GM18867 (cell line): ENCODE measurements around the gene BRSK1.

Source experiments
- ATAC-seq: cut with Tn5 transposase; IDR thresholded peaks from one replicate; pipeline ENCODE4 v1.9.1; 2021; ENCODE audit warnings: mild to moderate bottlenecking, moderate library complexity; ENCODE audit not compliant: unreplicated experiment

The BRSK1 gene

DNA sequence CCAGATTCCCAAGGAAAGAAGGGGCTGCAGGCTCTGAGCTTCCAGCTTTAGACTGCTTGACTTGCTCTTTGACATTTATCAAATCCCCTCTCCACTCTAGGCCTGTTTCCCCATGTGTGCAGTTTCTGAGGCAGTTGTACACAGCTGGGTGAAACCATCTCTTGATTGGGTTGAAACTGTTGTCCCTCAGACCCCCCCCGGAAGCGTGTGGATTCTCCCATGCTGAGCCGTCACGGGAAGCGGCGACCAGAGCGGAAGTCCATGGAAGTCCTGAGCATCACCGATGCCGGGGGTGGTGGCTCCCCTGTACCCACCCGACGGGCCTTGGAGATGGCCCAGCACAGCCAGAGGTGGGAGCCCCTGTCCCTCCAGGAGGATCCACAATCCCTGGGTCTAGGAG, 19.7 kb downstream of the BRSK1 start:
- no peak for ATAC-seq

DNA sequence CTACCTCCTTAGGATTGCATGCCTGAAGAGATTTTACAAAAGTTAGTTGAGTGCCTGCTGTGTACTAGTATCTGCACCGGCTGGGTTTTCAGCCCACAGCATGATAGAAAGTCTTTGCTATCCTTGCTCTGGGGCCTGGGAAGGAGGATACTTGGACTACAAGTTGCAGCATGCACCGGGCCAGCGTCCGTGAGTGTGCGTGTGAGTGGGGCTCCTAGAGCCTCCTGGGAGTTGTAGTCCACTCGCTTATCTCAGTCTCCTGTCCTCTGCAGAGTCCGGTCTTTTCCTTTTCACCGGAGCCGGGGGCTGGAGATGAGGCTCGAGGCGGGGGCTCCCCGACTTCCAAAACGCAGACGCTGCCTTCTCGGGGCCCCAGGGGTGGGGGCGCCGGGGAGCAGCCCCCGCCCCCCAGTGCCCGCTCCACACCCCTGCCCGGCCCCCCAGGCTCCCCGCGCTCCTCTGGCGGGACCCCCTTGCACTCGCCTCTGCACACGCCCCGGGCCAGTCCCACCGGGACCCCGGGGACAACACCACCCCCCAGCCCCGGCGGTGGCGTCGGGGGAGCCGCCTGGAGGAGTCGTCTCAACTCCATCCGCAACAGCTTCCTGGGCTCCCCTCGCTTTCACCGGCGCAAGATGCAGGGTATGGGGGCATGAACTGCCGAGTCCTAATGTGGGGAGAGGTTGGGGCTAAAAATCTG, 20.6 kb downstream of the BRSK1 start:
- ATAC-seq = no peak

DNA sequence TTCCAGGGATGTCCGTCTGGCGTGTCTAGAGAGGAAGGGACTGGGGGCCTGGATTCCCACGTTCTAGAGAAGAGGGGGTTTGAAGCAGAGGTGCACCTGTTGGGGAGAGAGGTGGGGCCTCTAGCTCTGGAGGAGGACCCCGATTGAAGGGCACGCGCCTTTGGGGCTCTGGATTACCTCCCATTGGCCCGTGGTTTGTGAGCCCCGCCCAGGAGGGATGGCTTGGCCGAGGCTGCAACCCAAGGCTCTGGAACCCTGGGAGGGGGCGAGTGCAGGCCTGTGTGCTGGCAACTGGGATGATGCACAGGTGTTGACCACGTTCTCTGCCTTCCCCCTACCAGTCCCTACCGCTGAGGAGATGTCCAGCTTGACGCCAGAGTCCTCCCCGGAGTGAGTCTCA, 21.2 kb downstream of the BRSK1 start:
- ATAC-seq = no peak

- no peak for ATAC-seq
These were observed 21.7 kb downstream of the BRSK1 start for GRCh38 chr19:55305491-55305890.

GRCh38 chr19:55305983-55306562, 22.3 kb downstream of the BRSK1 start:
- no peak for ATAC-seq

- no peak for ATAC-seq
These were observed 22.9 kb downstream of the BRSK1 start for GRCh38 chr19:55306712-55307111.

- peak; percentile 48 for ATAC-seq
These were observed 24.5 kb downstream of the BRSK1 start for GRCh38 chr19:55308281-55308680.

DNA sequence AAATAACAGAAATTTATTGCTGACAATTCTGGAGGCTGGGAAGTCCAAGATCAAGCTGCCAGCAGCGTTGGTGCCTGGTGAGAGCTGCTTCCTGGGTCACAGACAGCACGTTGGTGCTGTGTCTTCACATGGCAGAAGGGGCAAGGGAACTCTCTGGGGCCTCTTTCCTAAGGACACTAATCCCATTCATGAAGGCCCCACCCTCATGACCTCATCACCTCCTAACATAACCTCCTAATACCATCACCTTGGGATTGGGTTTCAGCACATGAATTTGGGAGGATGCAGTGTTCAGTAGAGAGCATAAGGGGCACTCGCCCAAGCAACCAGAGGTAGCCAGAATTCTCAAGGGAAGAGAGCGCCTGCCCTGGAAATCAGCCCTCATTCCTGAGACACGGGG, 25.7 kb downstream of the BRSK1 start:
- ATAC-seq = no peak

DNA sequence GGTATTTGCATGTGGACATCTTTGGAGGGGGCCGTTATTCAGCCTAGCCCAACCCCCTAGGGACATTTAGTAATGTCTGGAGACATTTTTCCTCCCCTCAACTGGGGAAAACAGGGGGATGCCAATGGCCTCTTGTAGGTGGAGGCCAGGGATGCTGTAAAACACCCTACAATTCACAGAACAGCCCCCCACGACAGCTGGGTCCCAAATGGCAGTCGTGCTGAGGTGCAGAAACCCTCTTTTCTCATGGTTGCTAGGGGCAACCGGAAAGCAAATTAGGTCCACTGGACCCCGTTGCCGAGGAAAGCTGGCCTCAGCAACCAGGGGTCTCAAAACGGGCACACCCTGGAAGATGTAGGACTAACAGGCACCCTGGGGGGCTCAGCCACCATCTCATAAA, 26.7 kb downstream of the BRSK1 start:
- ATAC-seq = no peak

- ATAC-seq = no peak
These were observed 27.6 kb downstream of the BRSK1 start for GRCh38 chr19:55311397-55311796.

- no peak for ATAC-seq
These were observed 28.0 kb downstream of the BRSK1 start for GRCh38 chr19:55311797-55312196.

- ATAC-seq = no peak
These were observed 29.1 kb downstream of the BRSK1 start for GRCh38 chr19:55312621-55313512.

GRCh38 chr19:55314396-55314795, 30.6 kb downstream of the BRSK1 start:
- no peak for ATAC-seq

DNA sequence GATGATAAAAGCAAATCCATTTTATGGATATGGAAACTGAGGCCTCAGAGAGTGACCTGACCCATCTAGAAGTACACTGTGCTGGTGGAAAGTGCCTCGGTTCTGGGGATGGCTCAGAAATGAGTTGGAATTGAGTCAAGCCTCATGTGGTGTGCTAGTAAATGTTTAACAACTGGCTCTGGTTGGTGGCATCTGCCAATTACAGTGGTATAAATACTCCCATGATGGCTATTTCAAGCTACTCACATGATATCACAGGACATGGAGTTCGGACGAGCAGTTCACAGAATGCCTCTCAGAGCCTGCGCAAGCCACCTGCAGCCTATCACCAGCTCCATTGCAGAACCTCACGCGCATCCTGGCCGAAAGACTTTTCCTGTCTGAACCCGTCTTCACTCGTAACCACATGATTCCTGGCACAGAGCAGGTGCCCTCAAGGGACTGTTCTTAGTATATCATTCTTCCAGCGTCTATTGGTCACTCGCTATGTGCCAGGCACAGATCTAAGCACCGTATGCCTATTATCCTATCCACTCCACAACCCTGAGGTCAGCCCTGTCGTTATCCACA, 32.2 kb downstream of the BRSK1 start:
- no peak for ATAC-seq

DNA sequence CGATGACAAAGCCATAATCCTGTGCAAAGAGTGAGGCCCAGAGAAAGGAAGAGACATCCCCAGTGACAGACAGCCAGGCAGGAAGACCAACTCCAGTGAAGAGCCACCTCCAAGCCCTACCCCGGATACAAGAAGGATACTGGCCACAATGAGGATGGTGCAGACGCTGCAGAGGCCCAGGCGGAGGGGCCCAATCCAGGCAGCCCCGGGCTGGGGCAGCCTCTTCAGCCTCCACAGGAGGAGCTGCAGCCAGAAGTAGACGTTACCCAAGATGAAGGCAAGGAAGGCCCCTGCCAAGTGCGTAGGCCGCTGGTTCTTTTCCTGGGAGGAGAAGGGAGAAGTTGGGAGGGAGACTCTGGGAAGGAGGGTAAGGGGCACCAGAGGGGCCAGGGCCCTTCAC, 32.8 kb downstream of the BRSK1 start:
- no peak for ATAC-seq

DNA sequence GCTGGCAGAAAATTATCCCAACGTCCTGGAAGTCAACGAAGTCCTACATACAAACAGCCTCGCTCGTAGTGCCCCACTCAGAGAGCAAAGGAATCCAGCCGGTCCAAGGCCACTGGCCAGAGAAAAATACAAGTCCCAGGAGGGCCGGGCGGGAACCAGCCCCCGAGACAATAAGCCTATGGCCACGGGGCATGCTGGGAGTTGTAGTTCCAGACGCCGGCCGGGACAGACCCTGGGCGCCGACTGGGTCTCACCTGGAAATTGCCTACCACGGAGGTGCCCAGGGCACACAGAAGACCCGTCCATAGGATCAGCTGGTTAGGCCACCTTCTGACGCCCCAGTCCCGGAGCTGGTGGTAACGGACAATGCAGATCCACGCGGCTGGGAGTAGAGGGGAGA, 36.0 kb downstream of the BRSK1 start:
- no peak for ATAC-seq

DNA sequence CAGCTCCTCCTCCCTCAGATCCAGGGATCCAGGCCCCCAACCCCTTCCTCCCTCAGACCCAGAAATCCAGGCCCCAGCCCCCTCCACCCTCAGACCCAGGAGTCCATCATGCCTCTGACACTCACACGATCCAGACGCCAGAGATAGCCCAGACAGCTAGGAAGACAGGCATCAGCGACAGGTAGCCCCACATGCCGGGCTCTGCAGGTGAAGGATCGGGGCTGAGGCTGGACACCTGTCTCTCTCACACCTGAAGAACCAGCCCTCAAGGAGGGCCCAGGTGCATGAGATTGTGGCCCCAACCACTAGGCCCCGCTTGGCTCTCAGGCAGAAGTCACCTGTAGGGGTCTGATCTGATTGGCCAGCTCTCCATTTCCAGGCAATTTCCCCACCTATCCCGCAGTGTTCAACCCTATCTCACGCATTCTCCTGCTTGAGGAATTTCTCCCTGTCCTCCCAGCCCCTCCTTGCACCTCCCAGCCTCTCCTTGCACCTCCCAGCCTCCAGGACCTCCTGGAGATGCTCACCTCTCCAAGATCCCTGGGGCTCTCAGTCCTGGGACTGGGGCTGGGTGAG, 37.1 kb downstream of the BRSK1 start:
- ATAC-seq = no peak

DNA sequence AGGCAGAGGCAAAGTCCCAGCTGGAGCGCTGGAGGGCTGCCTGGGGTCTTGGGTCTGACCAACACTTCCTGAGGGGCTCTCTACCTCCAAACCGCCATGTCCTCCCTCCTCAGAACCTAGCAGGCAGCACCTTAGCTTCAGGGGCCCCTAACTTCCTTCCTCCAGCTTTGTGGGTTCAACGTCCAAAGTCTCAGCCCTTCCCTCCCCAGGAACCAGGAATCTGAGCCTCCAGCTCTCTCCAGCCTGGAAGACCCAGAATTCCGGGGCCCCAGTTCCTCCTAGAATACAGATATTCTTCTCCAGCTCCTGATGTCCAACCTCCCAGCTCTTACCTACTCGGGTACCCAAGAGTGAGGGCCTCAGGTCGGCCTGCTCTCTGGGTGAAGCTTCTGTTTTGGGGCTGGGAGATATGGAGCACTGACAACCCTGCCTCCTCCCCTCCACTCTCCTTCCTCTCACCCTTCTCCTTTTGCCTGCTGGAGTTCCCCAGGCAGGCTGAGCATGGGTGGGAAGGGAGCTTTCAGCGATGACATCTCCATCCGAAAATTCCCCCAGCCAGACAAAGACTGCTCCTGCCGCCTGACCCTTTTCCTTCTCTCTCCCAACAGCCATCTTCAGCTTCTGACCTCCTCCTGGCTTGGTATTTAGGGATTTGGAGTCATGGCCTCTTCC, 37.8 kb downstream of the BRSK1 start:
- no peak for ATAC-seq

GRCh38 chr19:55322204-55322885, 38.5 kb downstream of the BRSK1 start:
- ATAC-seq = no peak

GRCh38 chr19:55324662-55325061, 40.9 kb downstream of the BRSK1 start:
- no peak for ATAC-seq
